A549 (cell line): Measurements from ENCODE around the gene MAST2. TPM values are rescaled to one million over a fixed set of nuclear protein-coding genes. Genes with fewer than 3 reads are reported as not detected.

ENCODE experiments used
- ATAC-seq, 2 experiments: fragments of 200-7000 bp in 1 of 2; fragments of >200 bp in 1 of 2; cut with Nextera tagmentation in 1 of 2; cut with Tn5 transposase in 1 of 2; 3 replicates each; pipeline versions ENCODE4 v1.8.0 to v1.9.1; 2018 to 2020; ENCODE audit warnings: mild to moderate bottlenecking in 1 of 2, moderate library complexity in 1 of 2
- CTCF ChIA-PET: fragments of 300-600 bp; sonication (Branson Sonifier 250); formaldehyde crosslinking; extraction: SDS; loops from one replicate; lab custom pipeline; 2021; ENCODE audit warnings: antibody characterized with exemption, inconsistent platforms; lab: Yijun Ruan, JAX
- POLR2A ChIA-PET: fragments of 350-600 bp; formaldehyde crosslinking; extraction: SDS; loops from one replicate; lab custom pipeline; 2021; ENCODE audit warnings: antibody characterized with exemption, inconsistent platforms; lab: Yijun Ruan, JAX
- DNase-seq, 2 experiments: peaks; one replicate each; pipeline versions ENCODE4 v3.0.0 to v3.0.0-alpha.2; 2011 to 2016; ENCODE audit warnings: low read depth in 1 of 2, low spot score in 1 of 2
- FAIRE-seq: peaks from 2 replicates; lab custom pipeline; 2011; peaks lifted over from hg19 to GRCh38; lab: Jason Lieb, UNC
- H3K27ac ChIP-seq, 2 experiments: fragments of >200 bp; sonication (Bioruptor Twin); formaldehyde crosslinking; 3 replicates each; pipeline ENCODE4 v1.5.1; 2016 to 2017
- H3K4me1 ChIP-seq: fragments of >200 bp; sonication (Bioruptor Twin); formaldehyde crosslinking; 3 replicates; pipeline ENCODE4 v1.6.1; 2016
- H3K4me2 ChIP-seq: fragments of >200 bp; sonication (Bioruptor Twin); formaldehyde crosslinking; 3 replicates; pipeline ENCODE4 v1.6.1; 2016
- H3K4me3 ChIP-seq: fragments of >200 bp; sonication (Bioruptor Twin); formaldehyde crosslinking; 3 replicates; pipeline ENCODE4 v1.5.1; 2016
- H3K9me3 ChIP-seq: fragments of >200 bp; sonication (Bioruptor Twin); formaldehyde crosslinking; 3 replicates; pipeline ENCODE4 v1.6.1; 2016
- BHLHE40 ChIP-seq: IDR thresholded peaks from 2 replicates; pipeline ENCODE4 v1.6.1; 2012; ENCODE audit warnings: low read depth, low read length, inconsistent platforms
- CHD2 ChIP-seq: fragments of 150-350 bp; IDR thresholded peaks from 2 replicates; pipeline ENCODE4 v1.6.1; 2014; ENCODE audit warnings: low read length; ENCODE audit not compliant: partially characterized antibody
- E2F6 ChIP-seq: IDR thresholded peaks from 2 replicates; pipeline ENCODE4 v1.6.1; 2012; ENCODE audit warnings: low read depth, borderline replicate concordance
- ELK1 ChIP-seq: fragments of 150-350 bp; IDR thresholded peaks from 2 replicates; pipeline ENCODE4 v1.6.1; 2014; ENCODE audit warnings: low read depth, mild to moderate bottlenecking, low read length
- EP300 ChIP-seq, 2 experiments: fragments of >200 bp; sonication (Bioruptor Twin); formaldehyde crosslinking; IDR thresholded peaks; 2 replicates in 1 of 2; 3 replicates in 1 of 2; pipeline ENCODE4 v1.6.1; 2016 to 2017
- FOXS1 ChIP-seq: fragments of 250-450 bp; sonication (Bioruptor Pico); IDR thresholded peaks from 2 replicates; pipeline ENCODE4 v1.5.0; 2020; ENCODE audit warnings: mild to moderate bottlenecking, moderate library complexity
- HOXA7 ChIP-seq: fragments of 250-450 bp; sonication (Bioruptor Pico); IDR thresholded peaks from 2 replicates; pipeline ENCODE4 v1.5.0; 2020; ENCODE audit warnings: mild to moderate bottlenecking, moderate library complexity
- HOXB5 ChIP-seq: fragments of 250-450 bp; sonication (Bioruptor Pico); IDR thresholded peaks from 2 replicates; pipeline ENCODE4 v1.5.0; 2020; ENCODE audit warnings: mild to moderate bottlenecking, moderate library complexity
- JUN ChIP-seq, 2 experiments: fragments of >200 bp; sonication (Bioruptor Twin); formaldehyde crosslinking; IDR thresholded peaks; 2 replicates in 1 of 2; 3 replicates in 1 of 2; pipeline ENCODE4 v1.6.1; 2016 to 2017
- MAFK ChIP-seq: fragments of 450-650 bp; IDR thresholded peaks from 2 replicates; pipeline ENCODE4 v1.6.1; 2014; ENCODE audit not compliant: partially characterized antibody
- NFE2L2 ChIP-seq: fragments of 150-350 bp; conservative IDR thresholded peaks from 2 replicates; pipeline ENCODE4 v1.6.1; 2014; ENCODE audit warnings: low read length
- NPAS2 ChIP-seq: fragments of 250-450 bp; sonication (Bioruptor Pico); IDR thresholded peaks from 2 replicates; pipeline ENCODE4 v1.8.0; 2022; ENCODE audit warnings: mild to moderate bottlenecking, moderate library complexity, borderline replicate concordance
- NR3C1 ChIP-seq: fragments of >200 bp; sonication (Bioruptor Twin); formaldehyde crosslinking; IDR thresholded peaks from 3 replicates; pipeline ENCODE4 v1.6.1; 2017
- PHF8 ChIP-seq: fragments of 200-600 bp; sonication (generic); IDR thresholded peaks from 2 replicates; pipeline ENCODE4 v1.6.1; 2016; ENCODE audit warnings: low read depth, mild to moderate bottlenecking, antibody characterized with exemption, moderate library complexity, borderline replicate concordance
- RAD21 ChIP-seq, 2 experiments: fragments of >200 bp in 1 of 2; sonication (Bioruptor Twin) in 1 of 2; formaldehyde crosslinking in 1 of 2; IDR thresholded peaks in 1 of 2; conservative IDR thresholded peaks in 1 of 2; 2 replicates in 1 of 2; 3 replicates in 1 of 2; pipeline ENCODE4 v1.6.1; 2012 to 2018; ENCODE audit warnings: inconsistent platforms in 1 of 2
- REST ChIP-seq: fragments of 200-600 bp; sonication (generic); IDR thresholded peaks from 2 replicates; pipeline ENCODE4 v1.6.1; 2016; ENCODE audit warnings: antibody characterized with exemption, mild to moderate bottlenecking, moderate library complexity
- RNF2 ChIP-seq: fragments of 200-600 bp; sonication (generic); IDR thresholded peaks from 2 replicates; pipeline ENCODE4 v1.6.1; 2016; ENCODE audit warnings: low read depth, mild to moderate bottlenecking, antibody characterized with exemption, moderate library complexity, borderline replicate concordance
- TP53 ChIP-seq: fragments of 250-450 bp; sonication (Bioruptor Pico); IDR thresholded peaks from 2 replicates; pipeline ENCODE4 v1.5.0; 2021; ENCODE audit warnings: mild to moderate bottlenecking, moderate library complexity
- ZFP36 ChIP-seq: fragments of 450-650 bp; IDR thresholded peaks from 2 replicates; pipeline ENCODE4 v1.6.1; 2014; ENCODE audit warnings: borderline replicate concordance; ENCODE audit not compliant: partially characterized antibody
- WGBS: methylation state at CpG from one replicate; pipeline ENCODE4 v1.1.6; 2017; ENCODE audit errors: missing lambda C conversion rate; 5-methylcytosine and 5-hydroxymethylcytosine counted together
- polyA plus RNA-seq, 4 experiments: library from polyadenylated mRNA; depleted of rRNA in 3 of 4; stranded (reverse); fragments of >200 nt; fragmentation: RNase III in 1 of 4; extraction: RNeasy Plus Mini Kit Qiagen cat#74134 plus additional on column Dnase treatment in 1 of 4; gene quantifications; 2 replicates in 3 of 4; 3 replicates in 1 of 4; pipeline ENCODE4 v1.2.3, GENCODE V29; 2011 to 2017

MAST2 gene
- polyA plus RNA-seq, 2 of the 4 experiments (the other 2 are of a cell fraction) = 19.3 to 20.5 TPM

- Histone ChIP-seq H3K27ac (no peak overlapping the region), H3K4me2 (no peak overlapping the region), H3K9me3 (no peaks in the 10 kb centered on the region), H3K4me1 (peaks cover 6% of the 10 kb centered on the region; the same call in 1 of the 3 replicates), H3K4me3 (no peak overlapping the region)
- ATAC-seq (no peak), DNase-seq (no peak), FAIRE-seq (no peak)
- no peak for TF ChIP-seq PHF8
- TF ChIP-seq RNF2 = no peak
- no peak for TF ChIP-seq FOXS1
- no peak for TF ChIP-seq CHD2
- TF ChIP-seq RAD21 (conservative IDR thresholded peaks at IDR 0.05 in 1 of 2, IDR thresholded peaks at IDR 0.05 in 1 of 2) = no peak
- TF ChIP-seq JUN (IDR thresholded peaks at IDR 0.05) = no peak
- TF ChIP-seq ELK1 = no peak
- TF ChIP-seq MAFK = no peak
- TF ChIP-seq TP53 (CRISPR knock-in tag) = no peak
- TF ChIP-seq BHLHE40 = no peak
- TF ChIP-seq HOXA7 = no peak
- no peak for TF ChIP-seq NFE2L2
- no peak for TF ChIP-seq ZFP36
- no peak for TF ChIP-seq NPAS2 (CRISPR knock-in tag)
- no peak for TF ChIP-seq NR3C1
- CTCF ChIA-PET = interaction anchor here (1.6 kb wide), 1 partner anchor 35 kb away, joined by 3 read pairs; no protein-coding TSS in a partner anchor
- POLR2A ChIA-PET = no interaction called here
- 96% methylated on average over 3 of the region's 3 CpGs for WGBS
Measured at GRCh38 chr1:46002551-46003150, 199.2 kb downstream of the MAST2 start.

GRCh38 chr1:46003315-46003714, 199.9 kb downstream of the MAST2 start:
- ATAC-seq = no peak
- ChIA-PET POLR2A (no interaction called here), CTCF (no interaction called here)
- no peak for DNase-seq
- H3K4me1 ChIP-seq = peaks cover 6% of the 10 kb centered on the region; the same call in 1 of the 3 replicates
- no peak for FAIRE-seq
- no peak overlapping the region for H3K4me2 ChIP-seq
- no peak overlapping the region for H3K4me3 ChIP-seq
- 80% methylated on average over 5 of the region's 5 CpGs for WGBS
- H3K9me3 ChIP-seq = no peaks in the 10 kb centered on the region
- H3K27ac ChIP-seq = no peak overlapping the region
- TF ChIP-seq EP300 (IDR thresholded peaks at IDR 0.05) (no peak), REST (no peak), HOXB5 (no peak), E2F6 (no peak)
